H9 (cell line): ENCODE results near the gene DIP2C. TPM values are rescaled to one million over a fixed set of nuclear protein-coding genes. Genes with fewer than 3 reads are reported as not detected.

Experiments used
- DNase-seq: peaks from one replicate; pipeline ENCODE4 v3.0.0-alpha.2; 2017
- H2AFZ ChIP-seq: one replicate; pipeline ENCODE4 v1.6.1; 2013; ENCODE audit warnings: mild to moderate bottlenecking, low read length, control low read depth, moderate library complexity
- H2AK5ac ChIP-seq: 2 replicates; pipeline ENCODE4 v1.6.1; 2013; ENCODE audit warnings: low read length, control low read depth, mixed read lengths; ENCODE audit not compliant: insufficient read length
- H2BK120ac ChIP-seq: one replicate; pipeline ENCODE4 v1.6.1; 2013; ENCODE audit warnings: low read depth, mild to moderate bottlenecking, low read length, control low read depth, inconsistent platforms; ENCODE audit not compliant: poor library complexity, severe bottlenecking
- H2BK12ac ChIP-seq: 2 replicates; pipeline ENCODE4 v1.6.1; 2013; ENCODE audit warnings: low read length, control low read depth, mixed read lengths, low read depth; ENCODE audit not compliant: insufficient read length
- H2BK15ac ChIP-seq: 2 replicates; pipeline ENCODE4 v1.6.1; 2013; ENCODE audit warnings: low read depth, low read length, control low read depth
- H2BK20ac ChIP-seq: one replicate; pipeline ENCODE4 v1.6.1; 2013; ENCODE audit warnings: low read depth, mild to moderate bottlenecking, low read length, control low read depth, inconsistent platforms; ENCODE audit not compliant: poor library complexity, severe bottlenecking
- H2BK5ac ChIP-seq: 2 replicates; pipeline ENCODE4 v1.6.1; 2013; ENCODE audit warnings: low read length, control low read depth, mixed read lengths; ENCODE audit not compliant: insufficient read length
- H3K14ac ChIP-seq: 2 replicates; pipeline ENCODE4 v1.6.1; 2013; ENCODE audit warnings: low read length, control low read depth; ENCODE audit not compliant: insufficient read depth
- H3K18ac ChIP-seq: 2 replicates; pipeline ENCODE4 v1.6.1; 2013; ENCODE audit warnings: low read depth, mild to moderate bottlenecking, mixed read lengths, low read length, control low read depth; ENCODE audit not compliant: insufficient read length
- H3K23ac ChIP-seq: 2 replicates; pipeline ENCODE4 v1.6.1; 2013; ENCODE audit warnings: low read length, control low read depth, mixed read lengths, low read depth; ENCODE audit not compliant: insufficient read length
- H3K23me2 ChIP-seq: 2 replicates; pipeline ENCODE4 v1.6.1; 2013; ENCODE audit warnings: low read depth, mild to moderate bottlenecking, mixed read lengths, low read length, control low read depth; ENCODE audit not compliant: insufficient read length, poor library complexity, severe bottlenecking
- H3K27ac ChIP-seq: 2 replicates; pipeline ENCODE4 v1.5.1; 2013; ENCODE audit warnings: low read length, control low read depth, mixed read lengths, low read depth; ENCODE audit not compliant: insufficient read length
- H3K27me3 ChIP-seq: 2 replicates; pipeline ENCODE4 v1.6.1; 2013; ENCODE audit warnings: low read length, control low read depth, inconsistent platforms; ENCODE audit not compliant: insufficient read depth
- H3K4ac ChIP-seq: 2 replicates; pipeline ENCODE4 v1.6.1; 2013; ENCODE audit warnings: low read depth, mild to moderate bottlenecking, control low read depth, inconsistent platforms, low read length, moderate library complexity
- H3K4me1 ChIP-seq: 2 replicates; pipeline ENCODE4 v1.6.1; 2013; ENCODE audit warnings: low read length, control low read depth, inconsistent platforms; ENCODE audit not compliant: insufficient read depth
- H3K4me2 ChIP-seq: 2 replicates; pipeline ENCODE4 v1.6.1; 2013; ENCODE audit warnings: low read length, control low read depth, mixed read lengths; ENCODE audit not compliant: insufficient read length, insufficient read depth
- H3K56ac ChIP-seq: 2 replicates; pipeline ENCODE4 v1.6.1; 2013; ENCODE audit warnings: low read depth, mild to moderate bottlenecking, mixed read lengths, low read length, control low read depth; ENCODE audit not compliant: insufficient read length
- H3K79me1 ChIP-seq: 2 replicates; pipeline ENCODE4 v1.6.1; 2013; ENCODE audit warnings: low read depth, mild to moderate bottlenecking, moderate library complexity, low read length, control low read depth, inconsistent platforms; ENCODE audit not compliant: insufficient read depth, poor library complexity, severe bottlenecking
- H3K79me2 ChIP-seq: 2 replicates; pipeline ENCODE4 v1.6.1; 2013; ENCODE audit warnings: low read length, control low read depth, inconsistent platforms; ENCODE audit not compliant: insufficient read depth
- H3K9ac ChIP-seq: 2 replicates; pipeline ENCODE4 v1.6.1; 2013; ENCODE audit warnings: low read length, control low read depth, mixed read lengths; ENCODE audit not compliant: insufficient read length; ENCODE audit errors: extremely low read depth
- H3K9me3 ChIP-seq: one replicate; pipeline ENCODE4 v1.6.1; 2013; ENCODE audit warnings: low read depth, low read length, inconsistent platforms; ENCODE audit not compliant: control insufficient read depth
- H3T11ph ChIP-seq: one replicate; pipeline ENCODE4 v1.6.1; 2013; ENCODE audit warnings: mild to moderate bottlenecking, low read length, control low read depth, inconsistent platforms
- H4K20me1 ChIP-seq: one replicate; pipeline ENCODE4 v1.6.1; 2013; ENCODE audit not compliant: control insufficient read depth, insufficient read length, insufficient read depth
- H4K5ac ChIP-seq: 2 replicates; pipeline ENCODE4 v1.6.1; 2013; ENCODE audit warnings: low read depth, mild to moderate bottlenecking, mixed read lengths, low read length, control low read depth; ENCODE audit not compliant: insufficient read length
- H4K8ac ChIP-seq: replicated peaks from 2 replicates; pipeline ENCODE4 v1.6.1; 2013; ENCODE audit warnings: low read length, control low read depth, mixed read lengths, low read depth; ENCODE audit not compliant: insufficient read length
- H4K91ac ChIP-seq: 2 replicates; pipeline ENCODE4 v1.6.1; 2013; ENCODE audit warnings: low read depth, mild to moderate bottlenecking, moderate library complexity, mixed read lengths, low read length, control low read depth; ENCODE audit not compliant: insufficient read length
- H3K27ac Mint-ChIP-seq, 3 experiments: 2 replicates in 2 of 3; 3 replicates in 1 of 3; pipeline ENCODE4 v1.8.0; 2020 to 2021; ENCODE audit warnings: mixed read lengths in 3 of 3, mild to moderate bottlenecking in 1 of 3, moderate library complexity in 1 of 3
- H3K27me3 Mint-ChIP-seq: 2 replicates; pipeline ENCODE4 v1.8.0; 2021; ENCODE audit warnings: low read depth, mild to moderate bottlenecking, moderate library complexity, mixed read lengths
- H3K36me3 Mint-ChIP-seq, 3 experiments: 2 replicates in 2 of 3; 3 replicates in 1 of 3; pipeline ENCODE4 v1.8.0; 2020 to 2021; ENCODE audit warnings: low read depth in 3 of 3, mixed read lengths in 3 of 3; ENCODE audit not compliant: insufficient read depth in 1 of 3
- H3K4me1 Mint-ChIP-seq, 2 experiments: 2 replicates each; pipeline ENCODE4 v1.8.0; 2020; ENCODE audit warnings: mixed read lengths in 2 of 2
- H3K4me3 Mint-ChIP-seq, 2 experiments: 2 replicates in 1 of 2; 3 replicates in 1 of 2; pipeline ENCODE4 v1.8.0; 2020 to 2021; ENCODE audit warnings: mild to moderate bottlenecking in 2 of 2, mixed read lengths in 2 of 2, moderate library complexity in 1 of 2
- H3K9me3 Mint-ChIP-seq, 2 experiments: 2 replicates in 1 of 2; 3 replicates in 1 of 2; pipeline ENCODE4 v1.8.0; 2020; ENCODE audit warnings: mild to moderate bottlenecking in 2 of 2, mixed read lengths in 2 of 2, moderate library complexity in 1 of 2
- WGBS: extraction: QIAGEN DNeasy Blood & Tissue Kit; methylation state at CpG from one replicate; pipeline ENCODE4 v1.1.7; 2013; ENCODE audit warnings: missing lambda C conversion rate, low lambda C conversion rate, mixed read lengths; ENCODE audit not compliant: insufficient read length; ENCODE audit errors: extremely low coverage; 5-methylcytosine and 5-hydroxymethylcytosine counted together
- total RNA-seq: library from RNA; stranded (reverse); gene quantifications from 2 replicates; pipeline ENCODE4 v1.2.1, GENCODE V29; 2021
- TF ChIP-seq, protein P1 (sequence below): fragments of 200-600 bp; sonication (generic); conservative IDR thresholded peaks from 3 replicates; pipeline ENCODE4 v1.8.0; 2021; ENCODE audit warnings: antibody characterized with exemption, mild to moderate bottlenecking

The DIP2C gene
- total RNA-seq, 1 experiment from 2014 or later, result 7.9 TPM

DNA sequence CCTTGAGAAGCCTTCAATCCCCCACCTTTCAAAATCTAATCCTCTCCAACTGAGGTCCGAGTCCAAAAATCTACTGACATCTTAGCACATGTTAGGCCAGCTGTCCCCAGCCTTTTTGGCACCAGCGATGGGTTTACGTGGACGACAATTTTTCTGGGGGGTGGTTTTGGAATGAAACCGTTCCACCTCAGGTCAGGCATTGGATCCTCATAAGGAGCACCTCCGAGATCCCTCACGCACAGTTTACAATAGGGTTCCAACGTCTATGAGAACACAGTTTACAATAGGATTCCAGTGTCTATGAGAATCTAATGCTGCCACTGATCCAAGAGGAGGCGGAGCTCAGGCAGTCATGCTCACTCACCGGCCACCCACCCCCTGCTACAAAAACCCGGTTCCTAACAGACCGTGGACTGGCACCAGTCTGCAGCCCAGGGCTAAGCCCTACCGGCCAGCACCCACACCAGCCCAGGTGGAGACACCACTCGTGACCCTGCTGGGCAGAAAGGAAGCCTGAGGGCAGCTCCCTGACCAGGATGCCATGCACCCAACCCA is 107.6 kb downstream of the DIP2C start:
- Histone ChIP-seq H2AFZ (no peak overlapping the region), H3K79me1 (peaks cover 2% of the 10 kb centered on the region), H3K23ac (no peak overlapping the region), H2BK15ac (no peak overlapping the region), H3K4me1 (no peaks in the 10 kb centered on the region), H2BK5ac (no peak overlapping the region), H3K27me3 (no peaks in the 10 kb centered on the region), H4K8ac (no peak overlapping the region), H3K27ac (no peak overlapping the region), H2BK120ac (no peak overlapping the region), H3K79me2 (peaks cover 5% of the 10 kb centered on the region), H3K14ac (no peak overlapping the region), H3T11ph (no peak overlapping the region), H4K91ac (no peak overlapping the region), H3K9me3 (no peaks in the 10 kb centered on the region), H2BK20ac (no peak overlapping the region), H2BK12ac (no peak overlapping the region), H3K18ac (no peak overlapping the region), H4K20me1 (no peaks in the 10 kb centered on the region), H3K56ac (no peak overlapping the region), H3K4ac (no peak overlapping the region), H3K23me2 (no peaks in the 10 kb centered on the region), H3K4me2 (no peak overlapping the region), H2AK5ac (no peak overlapping the region), H4K5ac (no peak overlapping the region), H3K9ac (no peak overlapping the region)
- Mint-ChIP-seq H3K4me1 (peaks cover 11 to 17% of the 10 kb centered on the region in 2 experiments), H3K27ac (no peak overlapping the region), H3K27me3 (no peaks in the 10 kb centered on the region), H3K36me3 (no peaks in the 10 kb centered on the region), H3K4me3 (no peak overlapping the region), H3K9me3 (no peaks in the 10 kb centered on the region)
- DNase-seq, result no peak
- TF ChIP-seq, protein P1, sequence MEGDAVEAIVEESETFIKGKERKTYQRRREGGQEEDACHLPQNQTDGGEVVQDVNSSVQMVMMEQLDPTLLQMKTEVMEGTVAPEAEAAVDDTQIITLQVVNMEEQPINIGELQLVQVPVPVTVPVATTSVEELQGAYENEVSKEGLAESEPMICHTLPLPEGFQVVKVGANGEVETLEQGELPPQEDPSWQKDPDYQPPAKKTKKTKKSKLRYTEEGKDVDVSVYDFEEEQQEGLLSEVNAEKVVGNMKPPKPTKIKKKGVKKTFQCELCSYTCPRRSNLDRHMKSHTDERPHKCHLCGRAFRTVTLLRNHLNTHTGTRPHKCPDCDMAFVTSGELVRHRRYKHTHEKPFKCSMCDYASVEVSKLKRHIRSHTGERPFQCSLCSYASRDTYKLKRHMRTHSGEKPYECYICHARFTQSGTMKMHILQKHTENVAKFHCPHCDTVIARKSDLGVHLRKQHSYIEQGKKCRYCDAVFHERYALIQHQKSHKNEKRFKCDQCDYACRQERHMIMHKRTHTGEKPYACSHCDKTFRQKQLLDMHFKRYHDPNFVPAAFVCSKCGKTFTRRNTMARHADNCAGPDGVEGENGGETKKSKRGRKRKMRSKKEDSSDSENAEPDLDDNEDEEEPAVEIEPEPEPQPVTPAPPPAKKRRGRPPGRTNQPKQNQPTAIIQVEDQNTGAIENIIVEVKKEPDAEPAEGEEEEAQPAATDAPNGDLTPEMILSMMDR, result no peak
- no CpG with 5 or more reads among the region's 14 CpGs for WGBS
